ENCODE measurements around the gene OPHN1. TPM values are rescaled to one million over a fixed set of nuclear protein-coding genes. Genes with fewer than 3 reads are reported as not detected.
"Not testable (repeated sequence)": the region's sequence is repeated elsewhere in the genome, so short reads cannot be mapped to it uniquely, and the experiment has no call there.

The OPHN1 gene
- total and polyA plus RNA-seq, 4 experiments from 2014 or later, result 0.03 to 0.44 (median 0.23) TPM; not detected in 1

GRCh38 chrX:68090266-68090665, 343.0 kb downstream of the OPHN1 start:
- no peaks in the 10 kb centered on the region for H3K27me3 ChIP-seq (ENCODE audit: insufficient read depth, low read length)
- H3K9me3 Mint-ChIP-seq, result no peaks in the 10 kb centered on the region
- no peaks in the 10 kb centered on the region for H3K27me3 Mint-ChIP-seq
- no peaks in the 10 kb centered on the region for H3K9me3 ChIP-seq (ENCODE audit: control insufficient read depth in 1 of 2, low read length in 2 of 2)
- no peak overlapping the region for H3K4me3 Mint-ChIP-seq
- ChIA-PET POLR2A (ENCODE audit: partially characterized antibody) (no interaction called here), CTCF (ENCODE audit: partially characterized antibody) (no interaction called here)
- DNase-seq, result no peak
- no peak overlapping the region for H3K27ac Mint-ChIP-seq
- no peaks in the 10 kb centered on the region for H3K36me3 ChIP-seq (ENCODE audit: insufficient read depth, low read length)
- no peak overlapping the region for H3K27ac ChIP-seq (ENCODE audit: low read depth, low read length)
- H3K4me1 Mint-ChIP-seq, result no peaks in the 10 kb centered on the region
- no peak overlapping the region for H3K4me3 ChIP-seq (ENCODE audit: low read length in 2 of 2)
- intact Hi-C loops (cut with micrococcal nuclease), result no loop called here
- H3K36me3 Mint-ChIP-seq, result no peaks in the 10 kb centered on the region
- no peaks in the 10 kb centered on the region for H3K4me1 ChIP-seq (ENCODE audit: insufficient read depth, low read length)

DNA sequence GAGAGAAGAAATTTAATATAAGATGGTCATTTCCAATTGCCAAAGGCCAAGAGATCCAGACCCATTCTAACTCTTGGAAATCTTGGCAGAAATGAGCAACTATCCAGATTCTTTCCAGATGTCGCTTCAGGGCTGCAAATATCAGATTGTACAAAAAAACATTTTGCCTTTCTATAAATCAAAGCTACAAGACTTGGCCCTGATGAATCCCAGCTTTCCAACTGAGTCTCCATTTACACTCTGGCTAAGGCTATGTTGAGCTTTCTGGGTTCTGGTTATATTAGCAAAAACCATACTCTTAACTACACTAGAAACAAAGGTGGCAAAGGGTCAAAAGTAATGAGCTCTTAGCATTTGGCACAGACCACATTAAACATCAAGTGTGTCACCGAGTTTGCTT, 345.8 kb downstream of the OPHN1 start:
- Histone ChIP-seq H3K27ac (ENCODE audit: low read depth, low read length) (no peak overlapping the region), H3K9me3 (ENCODE audit: control insufficient read depth in 1 of 2, low read length in 2 of 2) (no peaks in the 10 kb centered on the region), H3K36me3 (ENCODE audit: insufficient read depth, low read length) (no peaks in the 10 kb centered on the region), H3K4me1 (ENCODE audit: insufficient read depth, low read length) (no peaks in the 10 kb centered on the region), H3K27me3 (ENCODE audit: insufficient read depth, low read length) (no peaks in the 10 kb centered on the region), H3K4me3 (ENCODE audit: low read length in 2 of 2) (no peak overlapping the region)
- no peak overlapping the region for H3K4me3 Mint-ChIP-seq
- intact Hi-C loops (cut with micrococcal nuclease), result no loop called here
- H3K4me1 Mint-ChIP-seq, result no peaks in the 10 kb centered on the region
- ChIA-PET CTCF (ENCODE audit: partially characterized antibody) (no interaction called here), POLR2A (ENCODE audit: partially characterized antibody) (no interaction called here)
- H3K9me3 Mint-ChIP-seq, result no peaks in the 10 kb centered on the region
- no peaks in the 10 kb centered on the region for H3K27me3 Mint-ChIP-seq
- DNase-seq, result no peak
- no peak overlapping the region for H3K27ac Mint-ChIP-seq
- no peaks in the 10 kb centered on the region for H3K36me3 Mint-ChIP-seq

DNA sequence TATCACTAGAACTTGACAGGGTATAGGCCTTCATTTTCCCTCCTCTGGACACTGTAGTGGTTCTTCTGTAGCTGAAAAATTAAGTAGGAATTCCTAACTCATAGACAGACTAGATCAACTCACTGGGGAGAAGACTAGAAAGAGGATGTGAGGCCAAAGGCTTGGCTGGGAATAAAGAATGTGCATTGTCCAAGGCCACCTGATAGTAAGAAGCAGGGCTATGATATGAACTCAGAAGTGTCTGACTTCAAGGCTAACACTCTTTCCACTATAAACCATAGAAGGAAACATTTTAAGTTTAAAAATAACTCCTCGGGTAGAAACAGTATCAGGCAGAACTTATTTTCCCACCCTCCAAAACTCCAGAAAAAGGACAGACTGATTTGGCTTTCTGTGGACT, 346.6 kb downstream of the OPHN1 start:
- H3K27ac Mint-ChIP-seq, result no peak overlapping the region
- no peaks in the 10 kb centered on the region for H3K27me3 Mint-ChIP-seq
- Histone ChIP-seq H3K9me3 (ENCODE audit: control insufficient read depth in 1 of 2, low read length in 2 of 2) (no peaks in the 10 kb centered on the region), H3K4me3 (ENCODE audit: low read length in 2 of 2) (no peak overlapping the region), H3K4me1 (ENCODE audit: insufficient read depth, low read length) (no peaks in the 10 kb centered on the region), H3K27ac (ENCODE audit: low read depth, low read length) (no peak overlapping the region), H3K36me3 (ENCODE audit: insufficient read depth, low read length) (no peaks in the 10 kb centered on the region), H3K27me3 (ENCODE audit: insufficient read depth, low read length) (no peaks in the 10 kb centered on the region)
- intact Hi-C loops (cut with micrococcal nuclease), result no loop called here
- no peak for DNase-seq
- no peak overlapping the region for H3K4me3 Mint-ChIP-seq
- CTCF ChIA-PET (ENCODE audit: partially characterized antibody), result no interaction called here
- no peaks in the 10 kb centered on the region for H3K4me1 Mint-ChIP-seq
- POLR2A ChIA-PET (ENCODE audit: partially characterized antibody), result no interaction called here
- no peaks in the 10 kb centered on the region for H3K36me3 Mint-ChIP-seq
- no peaks in the 10 kb centered on the region for H3K9me3 Mint-ChIP-seq

- no peaks in the 10 kb centered on the region for H3K9me3 ChIP-seq (ENCODE audit: control insufficient read depth in 1 of 2, low read length in 2 of 2)
- H3K4me3 ChIP-seq (ENCODE audit: low read length in 2 of 2), result no peak overlapping the region
- CTCF ChIA-PET (ENCODE audit: partially characterized antibody), result no interaction called here
- H3K36me3 ChIP-seq (ENCODE audit: insufficient read depth, low read length), result no peaks in the 10 kb centered on the region
- Mint-ChIP-seq H3K36me3 (no peaks in the 10 kb centered on the region), H3K4me1 (no peaks in the 10 kb centered on the region), H3K4me3 (no peak overlapping the region), H3K27ac (no peak overlapping the region), H3K9me3 (no peaks in the 10 kb centered on the region), H3K27me3 (no peaks in the 10 kb centered on the region)
- no peaks in the 10 kb centered on the region for H3K27me3 ChIP-seq (ENCODE audit: insufficient read depth, low read length)
- no peaks in the 10 kb centered on the region for H3K4me1 ChIP-seq (ENCODE audit: insufficient read depth, low read length)
- no peak for DNase-seq
- POLR2A ChIA-PET (ENCODE audit: partially characterized antibody), result no interaction called here
- no peak overlapping the region for H3K27ac ChIP-seq (ENCODE audit: low read depth, low read length)
- intact Hi-C loops (cut with micrococcal nuclease), result no loop called here
These were observed 348.5 kb downstream of the OPHN1 start for GRCh38 chrX:68084765-68085164.

GRCh38 chrX:68083510-68083909, 349.8 kb downstream of the OPHN1 start:
- POLR2A ChIA-PET (ENCODE audit: partially characterized antibody), result no interaction called here
- H3K9me3 Mint-ChIP-seq, result peaks cover 0 to 2% (median 0%) of the 10 kb centered on the region in 8 donors
- H3K27ac Mint-ChIP-seq, result no peak overlapping the region
- H3K36me3 Mint-ChIP-seq, result no peaks in the 10 kb centered on the region
- Histone ChIP-seq H3K27me3 (ENCODE audit: insufficient read depth, low read length) (no peaks in the 10 kb centered on the region), H3K9me3 (ENCODE audit: control insufficient read depth in 1 of 2, low read length in 2 of 2) (no peaks in the 10 kb centered on the region), H3K27ac (ENCODE audit: low read depth, low read length) (no peak overlapping the region), H3K36me3 (ENCODE audit: insufficient read depth, low read length) (no peaks in the 10 kb centered on the region), H3K4me3 (ENCODE audit: low read length in 2 of 2) (no peak overlapping the region), H3K4me1 (ENCODE audit: insufficient read depth, low read length) (no peaks in the 10 kb centered on the region)
- no peak for DNase-seq
- intact Hi-C loops (cut with micrococcal nuclease), result no loop called here
- H3K27me3 Mint-ChIP-seq, result no peaks in the 10 kb centered on the region
- no peak overlapping the region for H3K4me3 Mint-ChIP-seq
- CTCF ChIA-PET (ENCODE audit: partially characterized antibody), result no interaction called here
- no peaks in the 10 kb centered on the region for H3K4me1 Mint-ChIP-seq

GRCh38 chrX:68079961-68080360, 353.3 kb downstream of the OPHN1 start:
- Mint-ChIP-seq H3K4me3 (no peak overlapping the region), H3K9me3 (peaks cover 0 to 2% (median 0%) of the 10 kb centered on the region in 8 donors), H3K27me3 (no peaks in the 10 kb centered on the region), H3K27ac (no peak overlapping the region), H3K4me1 (no peaks in the 10 kb centered on the region), H3K36me3 (no peaks in the 10 kb centered on the region)
- H3K27ac ChIP-seq (ENCODE audit: low read depth, low read length), result no peak overlapping the region
- H3K9me3 ChIP-seq (ENCODE audit: control insufficient read depth in 1 of 2, low read length in 2 of 2), result no peaks in the 10 kb centered on the region
- H3K27me3 ChIP-seq (ENCODE audit: insufficient read depth, low read length), result no peaks in the 10 kb centered on the region
- DNase-seq, result no peak
- ChIA-PET POLR2A (ENCODE audit: partially characterized antibody) (no interaction called here), CTCF (ENCODE audit: partially characterized antibody) (no interaction called here)
- intact Hi-C loops (cut with micrococcal nuclease), result no loop called here
- no peak overlapping the region for H3K4me3 ChIP-seq (ENCODE audit: low read length in 2 of 2)
- H3K36me3 ChIP-seq (ENCODE audit: insufficient read depth, low read length), result no peaks in the 10 kb centered on the region
- no peaks in the 10 kb centered on the region for H3K4me1 ChIP-seq (ENCODE audit: insufficient read depth, low read length)

DNA sequence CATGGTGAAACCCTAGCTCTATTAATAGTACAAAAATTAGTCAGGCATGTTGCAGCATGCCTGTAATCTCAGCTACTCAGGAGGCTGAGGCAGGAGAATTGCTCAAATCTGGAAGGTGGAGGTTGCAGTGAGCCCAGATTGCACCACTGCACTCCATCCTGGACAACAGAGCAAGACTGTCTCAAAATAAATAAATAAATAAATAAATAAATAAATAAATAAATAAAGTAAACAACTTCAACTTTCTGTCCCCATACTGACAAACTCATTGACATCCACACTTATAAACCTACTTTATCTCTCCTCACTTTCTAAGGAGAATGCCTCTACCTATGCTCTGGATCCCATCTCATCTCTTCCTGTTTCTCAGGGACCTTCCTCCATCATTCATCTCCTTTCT, 354.5 kb downstream of the OPHN1 start:
- CTCF ChIA-PET (ENCODE audit: partially characterized antibody); intact Hi-C loops (cut with micrococcal nuclease); H3K4me1 ChIP-seq (ENCODE audit: insufficient read depth, low read length); H3K27ac ChIP-seq (ENCODE audit: low read depth, low read length); POLR2A ChIA-PET (ENCODE audit: partially characterized antibody); H3K4me3 ChIP-seq (ENCODE audit: low read length in 2 of 2); DNase-seq; H3K9me3 Mint-ChIP-seq; H3K9me3 ChIP-seq (ENCODE audit: control insufficient read depth in 1 of 2, low read length in 2 of 2); H3K27ac Mint-ChIP-seq; H3K4me3 Mint-ChIP-seq; H3K36me3 ChIP-seq (ENCODE audit: insufficient read depth, low read length); H3K27me3 ChIP-seq (ENCODE audit: insufficient read depth, low read length); H3K4me1 Mint-ChIP-seq; H3K27me3 Mint-ChIP-seq; H3K36me3 Mint-ChIP-seq: not testable (repeated sequence)

DNA sequence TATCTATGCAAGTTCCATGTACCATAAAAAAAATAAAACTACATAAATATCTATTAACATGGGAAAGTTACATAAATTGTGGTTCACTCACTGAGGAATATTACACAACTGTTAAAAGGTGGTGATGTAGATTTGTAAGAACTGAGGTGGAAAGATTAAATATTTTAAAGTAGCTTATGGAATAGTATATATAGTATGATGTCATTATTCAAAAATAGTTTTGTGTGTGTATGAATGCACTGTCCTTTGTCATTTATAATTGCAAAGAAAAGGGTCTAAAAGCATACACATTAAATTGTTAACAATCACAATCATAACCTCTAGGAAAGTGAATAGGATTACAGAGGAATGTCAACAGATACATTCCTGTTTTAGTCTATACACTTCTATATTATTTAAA, 355.9 kb downstream of the OPHN1 start:
- H3K4me3 ChIP-seq (ENCODE audit: low read length in 2 of 2), result no peak overlapping the region
- ChIA-PET CTCF (ENCODE audit: partially characterized antibody) (no interaction called here), POLR2A (ENCODE audit: partially characterized antibody) (no interaction called here)
- Mint-ChIP-seq H3K9me3 (peaks cover 0 to 2% (median 0%) of the 10 kb centered on the region in 8 donors), H3K4me1 (no peaks in the 10 kb centered on the region), H3K27ac (no peak overlapping the region), H3K4me3 (no peak overlapping the region), H3K27me3 (no peaks in the 10 kb centered on the region), H3K36me3 (no peaks in the 10 kb centered on the region)
- DNase-seq, result no peak
- intact Hi-C loops (cut with micrococcal nuclease), result no loop called here
- H3K9me3 ChIP-seq (ENCODE audit: control insufficient read depth in 1 of 2, low read length in 2 of 2), result no peaks in the 10 kb centered on the region
- H3K4me1 ChIP-seq (ENCODE audit: insufficient read depth, low read length), result no peaks in the 10 kb centered on the region
- H3K36me3 ChIP-seq (ENCODE audit: insufficient read depth, low read length), result no peaks in the 10 kb centered on the region
- H3K27me3 ChIP-seq (ENCODE audit: insufficient read depth, low read length), result no peaks in the 10 kb centered on the region
- H3K27ac ChIP-seq (ENCODE audit: low read depth, low read length), result no peak overlapping the region
